Smooth muscle cell (in vitro differentiated cells): ENCODE data around the gene IGBP1. TPM values are rescaled to one million over a fixed set of nuclear protein-coding genes. Genes with fewer than 3 reads are reported as not detected.

Source experiments
- DNase-seq: peaks from one replicate; lab custom pipeline; 2025; ENCODE audit not compliant: unreplicated experiment; lab: John Stamatoyannopoulos, UW
- H2AFZ ChIP-seq: fragments of 200-600 bp; sonication (generic); 2 replicates; pipeline ENCODE4 v1.6.0; 2016; ENCODE audit warnings: antibody characterized with exemption, low read depth, mild to moderate bottlenecking
- H3F3A ChIP-seq: fragments of 200-600 bp; sonication (generic); 2 replicates; pipeline ENCODE4 v1.6.0; 2017; ENCODE audit warnings: antibody characterized with exemption, low read depth
- H3K27ac ChIP-seq: fragments of 200-600 bp; sonication (generic); 2 replicates; pipeline ENCODE4 v1.5.1; 2016; ENCODE audit warnings: low read depth, mild to moderate bottlenecking
- H3K27me3 ChIP-seq: fragments of 200-600 bp; sonication (generic); 2 replicates; pipeline ENCODE4 v1.6.1; 2016; ENCODE audit warnings: low read depth, mild to moderate bottlenecking
- H3K36me3 ChIP-seq: fragments of 200-600 bp; sonication (generic); 2 replicates; pipeline ENCODE4 v1.5.1; 2016; ENCODE audit warnings: low read depth
- H3K4me1 ChIP-seq: fragments of 200-600 bp; sonication (generic); 2 replicates; pipeline ENCODE4 v1.5.1; 2016; ENCODE audit warnings: low read depth
- H3K4me2 ChIP-seq: fragments of 200-600 bp; sonication (generic); 2 replicates; pipeline ENCODE4 v1.6.0; 2016; ENCODE audit warnings: mild to moderate bottlenecking
- H3K4me3 ChIP-seq: fragments of 200-600 bp; sonication (generic); 2 replicates; pipeline ENCODE4 v1.5.1; 2016; ENCODE audit warnings: mild to moderate bottlenecking
- H3K79me2 ChIP-seq: fragments of 200-600 bp; sonication (generic); 2 replicates; pipeline ENCODE4 v1.6.0; 2016; ENCODE audit warnings: low read depth, mild to moderate bottlenecking
- H3K9ac ChIP-seq: fragments of 200-600 bp; sonication (generic); 2 replicates; pipeline ENCODE4 v1.6.0; 2016; ENCODE audit warnings: low read depth
- H3K9me3 ChIP-seq: fragments of 200-600 bp; sonication (generic); replicated peaks from 2 replicates; pipeline ENCODE4 v1.5.1; 2016; ENCODE audit warnings: low read depth
- H4K20me1 ChIP-seq: fragments of 200-600 bp; sonication (generic); 2 replicates; pipeline ENCODE4 v1.6.0; 2016; ENCODE audit warnings: low read depth
- CTCF ChIP-seq: fragments of 200-600 bp; sonication (generic); IDR thresholded peaks from 2 replicates; pipeline ENCODE4 v1.5.1; 2017; ENCODE audit warnings: borderline replicate concordance, mild to moderate bottlenecking, antibody characterized with exemption; ENCODE audit not compliant: insufficient read depth, poor library complexity, severe bottlenecking
- WGBS: methylation state at CpG from one replicate; pipeline ENCODE4 v1.1.7; 2016; ENCODE audit warnings: low lambda C conversion rate; 5-methylcytosine and 5-hydroxymethylcytosine counted together
- polyA plus RNA-seq: library from polyadenylated mRNA; unstranded; fragments of >200 nt; fragmentation: Nextera tagmentation; extraction: Ambion mirVana; gene quantifications from 2 replicates; pipeline ENCODE4 v1.2.1, GENCODE V29; 2016
- total RNA-seq: library from RNA; depleted of rRNA; stranded (reverse); fragments of >200 nt; gene quantifications from 2 replicates; pipeline ENCODE4 v1.2.3, GENCODE V29; 2014

IGBP1 gene
- total RNA-seq (40.7 and 41.8 TPM in 2 replicates), polyA plus RNA-seq (20.3 and 27.2 TPM in 2 replicates)

- Histone ChIP-seq H4K20me1 (no peaks in the 10 kb centered on the region), H3K79me2 (peaks cover 4% of the 10 kb centered on the region), H3K4me2 (peak within 1 kb of the TSS; percentile 87), H3F3A (no peaks in the 10 kb centered on the region), H3K9me3 (no peaks in the 10 kb centered on the region), H3K27ac (peak within 1 kb of the TSS; percentile 89), H3K36me3 (no peaks in the 10 kb centered on the region), H3K27me3 (no peaks in the 10 kb centered on the region), H3K4me1 (no peaks in the 10 kb centered on the region), H3K4me3 (peak within 1 kb of the TSS; percentile 80), H2AFZ (peak within 1 kb of the TSS; percentile 85), H3K9ac (peak within 1 kb of the TSS; percentile 92)
- peak; percentile 53 for TF ChIP-seq CTCF
- peak; percentile 25 for DNase-seq
- WGBS: 45% methylated on average over 57 of the region's 59 CpGs
Measured at GRCh38 chrX:70133303-70134115, at the start of gene IGBP1. TSS of gene IGBP1 (plus strand) at chrX:70133447. CDS start at chrX:70133948, 501 bp downstream.

DNA sequence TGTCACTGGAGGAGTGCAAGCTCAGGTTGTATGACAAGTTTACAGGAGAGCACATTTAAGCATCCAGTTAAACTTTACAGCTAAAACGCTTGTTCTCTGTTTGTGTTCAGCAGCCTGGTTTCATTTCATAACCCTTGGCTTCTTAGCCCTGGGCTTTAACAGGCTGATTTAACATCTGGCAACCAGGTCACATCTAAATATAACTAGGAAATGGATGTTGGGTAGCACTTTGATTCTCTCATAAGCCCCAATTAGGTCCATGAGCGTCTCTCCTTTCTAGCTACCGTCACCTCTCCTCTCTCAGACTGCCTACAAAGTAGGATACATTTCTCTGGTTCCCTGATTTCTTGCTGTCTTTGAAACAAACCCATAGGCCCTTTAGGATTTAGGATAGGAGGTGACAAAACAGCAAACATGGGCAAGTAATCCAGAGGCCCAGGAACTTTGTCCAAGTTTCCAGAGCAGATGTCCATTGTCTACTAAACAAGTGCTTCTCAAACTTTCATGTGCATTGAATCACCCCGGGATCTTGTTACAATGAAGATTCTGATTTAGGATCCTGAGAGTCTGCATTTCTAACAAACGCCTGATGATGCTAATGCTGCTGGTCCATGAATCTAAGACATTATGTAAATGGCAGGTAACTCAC is 48.5 kb upstream of the IGBP1 start:
- Histone ChIP-seq H4K20me1 (no peaks in the 10 kb centered on the region), H3K9ac (no peak overlapping the region), H3K27ac (no peak overlapping the region), H3K79me2 (no peaks in the 10 kb centered on the region), H3K4me1 (no peaks in the 10 kb centered on the region), H3K27me3 (no peaks in the 10 kb centered on the region), H3K9me3 (no peaks in the 10 kb centered on the region), H2AFZ (no peak overlapping the region), H3F3A (no peaks in the 10 kb centered on the region), H3K4me2 (no peak overlapping the region), H3K4me3 (no peak overlapping the region), H3K36me3 (no peaks in the 10 kb centered on the region)
- WGBS: 78% methylated on average over 5 of the region's 5 CpGs
- DNase-seq: no peak
- TF ChIP-seq CTCF: no peak

DNA sequence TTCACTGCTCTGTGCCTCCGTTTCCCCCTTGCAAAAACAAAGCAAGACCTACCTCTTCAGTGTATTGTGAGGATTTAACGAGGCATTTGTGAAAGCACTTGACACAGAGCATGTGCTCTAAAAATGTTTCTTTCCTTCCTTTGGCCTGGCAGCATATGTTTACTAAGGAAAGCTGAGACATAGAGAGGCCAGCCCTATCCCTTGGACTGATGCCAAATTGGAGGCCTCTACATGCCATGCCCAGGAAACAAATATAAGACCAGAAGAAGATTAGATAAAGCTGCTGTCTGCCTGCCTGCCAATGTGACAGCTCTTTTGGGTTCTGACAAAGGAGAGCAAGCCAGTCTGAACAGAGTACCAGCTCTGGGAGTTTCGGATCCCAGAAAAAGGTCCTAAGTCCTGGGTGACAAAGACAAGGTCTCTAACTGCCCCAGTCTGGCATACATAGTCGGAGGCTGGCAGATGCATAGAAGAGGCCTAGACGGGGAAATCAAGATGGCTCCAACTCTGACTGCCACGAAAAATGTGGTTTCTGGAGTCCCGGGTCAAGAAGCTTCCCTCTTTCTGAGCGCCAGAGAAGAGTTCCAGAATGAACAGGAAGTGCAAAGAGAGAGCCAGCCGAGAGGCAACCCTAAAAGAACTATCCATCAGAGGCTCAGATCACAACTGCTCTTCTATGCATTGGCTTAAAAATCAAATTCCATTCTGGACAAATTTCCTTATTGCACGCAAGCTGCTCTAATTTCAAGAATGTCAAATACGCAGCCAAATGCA is 45.2 kb upstream of the IGBP1 start:
- WGBS: 55% methylated on average over 11 of the region's 11 CpGs
- Histone ChIP-seq H3K27me3 (no peaks in the 10 kb centered on the region), H3K27ac (no peak overlapping the region), H3K4me1 (no peaks in the 10 kb centered on the region), H3K4me3 (no peak overlapping the region), H3K9ac (no peak overlapping the region), H3K4me2 (no peak overlapping the region), H3K36me3 (no peaks in the 10 kb centered on the region), H3K9me3 (no peaks in the 10 kb centered on the region), H3F3A (no peaks in the 10 kb centered on the region), H3K79me2 (no peaks in the 10 kb centered on the region), H2AFZ (no peak overlapping the region), H4K20me1 (no peaks in the 10 kb centered on the region)
- no peak for TF ChIP-seq CTCF
- no peak for DNase-seq
